GM21515 (cell line): Measurements from ENCODE around the gene POMGNT1.
"Not testable (repeated sequence)": the region's sequence is repeated elsewhere in the genome, so short reads cannot be mapped to it uniquely, and the experiment has no call there.

Source experiments
- ATAC-seq: cut with Tn5 transposase; IDR thresholded peaks from one replicate; pipeline ENCODE4 v1.9.1; 2021; ENCODE audit not compliant: unreplicated experiment

Gene POMGNT1

DNA sequence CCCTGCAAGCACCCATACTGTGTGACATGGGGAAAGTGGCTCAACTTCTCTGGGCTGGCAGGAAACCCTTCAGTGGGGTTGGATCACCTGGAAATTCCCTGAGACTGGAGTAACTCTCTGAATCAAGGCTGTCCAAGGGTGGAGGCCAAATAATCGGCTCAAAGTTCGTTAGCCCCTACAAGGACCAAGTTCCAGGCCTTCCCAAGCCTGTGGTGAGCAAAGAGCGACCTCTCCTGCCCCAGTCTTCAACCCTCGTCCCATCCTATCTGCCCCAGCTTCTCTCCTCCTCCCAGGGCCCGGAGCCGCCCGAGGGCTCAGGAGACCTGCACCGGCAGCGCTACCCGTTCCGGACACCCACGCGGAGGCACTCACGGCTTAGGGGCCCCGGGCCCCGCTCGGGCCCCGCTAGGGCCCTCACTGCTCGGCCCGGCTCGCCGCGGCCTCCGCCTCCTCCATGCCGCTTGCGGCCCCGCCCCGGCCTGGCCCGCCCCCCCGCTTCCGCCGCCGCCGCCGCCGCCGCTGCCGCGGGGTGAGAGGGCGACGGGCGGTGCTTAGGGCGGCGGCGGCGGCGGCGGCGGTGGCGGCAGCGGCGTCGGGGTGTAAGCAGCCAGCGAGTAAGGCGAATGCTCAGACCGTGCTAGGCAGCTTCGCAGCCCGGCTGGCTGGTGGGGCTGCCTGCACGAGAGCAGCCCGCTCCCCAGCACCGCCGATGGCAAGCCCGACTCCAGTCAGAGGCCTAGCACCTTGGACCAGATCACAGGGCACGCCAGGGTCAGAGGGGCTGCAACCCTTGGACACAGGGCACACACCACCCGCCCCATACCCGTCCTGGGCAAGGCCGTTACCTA, at the start of gene POMGNT1:
TSS of gene POMGNT1 (minus strand) at position 471 of the 848 bp plus-strand sequence. CDS start 613 bp downstream, outside the sequence.
- peak; percentile 91 for ATAC-seq

GRCh38 chr1:46247436-46248121, 49.3 kb upstream of the POMGNT1 start, which contains the start of gene RAD54L:
Gene RAD54L (plus strand): TSS chr1:46247763. CDS start chr1:46248406, 643 bp downstream.
- peak; percentile 89 for ATAC-seq

DNA sequence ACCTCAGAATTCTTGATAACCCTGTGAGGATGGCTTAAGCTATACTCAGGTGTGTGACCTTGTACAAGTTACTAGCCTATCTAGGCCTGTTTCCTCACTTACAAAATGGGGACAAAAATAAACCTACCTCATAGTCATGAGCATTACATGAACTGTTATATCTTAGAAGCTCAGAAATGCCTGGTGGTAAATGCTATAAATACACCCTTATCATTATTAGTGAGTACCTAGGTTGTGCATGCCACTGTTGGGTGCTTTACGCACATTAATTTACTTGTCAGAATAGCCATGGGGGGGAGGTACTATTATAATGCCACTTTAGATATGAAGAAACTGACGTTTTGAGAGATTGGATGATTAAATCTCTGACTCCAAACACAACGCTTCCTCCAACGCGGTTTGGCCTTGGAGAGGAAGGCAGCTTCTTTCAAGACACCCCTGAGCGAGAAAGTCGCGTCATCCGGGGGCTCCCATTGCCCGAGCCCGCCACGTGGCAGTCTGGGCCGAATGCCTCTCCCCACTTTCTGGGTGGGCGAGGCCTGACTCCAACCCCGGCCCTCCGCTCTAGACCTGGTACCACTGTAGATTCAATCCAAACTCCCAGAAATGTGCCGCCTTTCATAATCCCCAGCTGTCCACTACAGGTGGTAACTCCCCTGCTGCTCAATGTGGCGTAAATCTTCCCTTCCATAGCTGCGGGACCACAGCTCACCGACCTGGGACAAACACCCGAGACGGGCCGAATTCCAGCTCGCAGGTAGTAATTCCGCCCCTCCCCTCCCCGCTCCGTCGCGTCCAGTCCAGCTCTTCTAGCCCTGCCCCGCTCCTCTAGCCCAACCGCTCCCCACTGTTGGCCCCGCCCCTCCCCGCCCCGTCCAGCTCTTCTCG, 48.6 kb upstream of the POMGNT1 start:
- peak; percentile 40 for ATAC-seq

- ATAC-seq: not testable (repeated sequence)
These were observed 47.9 kb upstream of the POMGNT1 start for GRCh38 chr1:46246136-46246535.

DNA sequence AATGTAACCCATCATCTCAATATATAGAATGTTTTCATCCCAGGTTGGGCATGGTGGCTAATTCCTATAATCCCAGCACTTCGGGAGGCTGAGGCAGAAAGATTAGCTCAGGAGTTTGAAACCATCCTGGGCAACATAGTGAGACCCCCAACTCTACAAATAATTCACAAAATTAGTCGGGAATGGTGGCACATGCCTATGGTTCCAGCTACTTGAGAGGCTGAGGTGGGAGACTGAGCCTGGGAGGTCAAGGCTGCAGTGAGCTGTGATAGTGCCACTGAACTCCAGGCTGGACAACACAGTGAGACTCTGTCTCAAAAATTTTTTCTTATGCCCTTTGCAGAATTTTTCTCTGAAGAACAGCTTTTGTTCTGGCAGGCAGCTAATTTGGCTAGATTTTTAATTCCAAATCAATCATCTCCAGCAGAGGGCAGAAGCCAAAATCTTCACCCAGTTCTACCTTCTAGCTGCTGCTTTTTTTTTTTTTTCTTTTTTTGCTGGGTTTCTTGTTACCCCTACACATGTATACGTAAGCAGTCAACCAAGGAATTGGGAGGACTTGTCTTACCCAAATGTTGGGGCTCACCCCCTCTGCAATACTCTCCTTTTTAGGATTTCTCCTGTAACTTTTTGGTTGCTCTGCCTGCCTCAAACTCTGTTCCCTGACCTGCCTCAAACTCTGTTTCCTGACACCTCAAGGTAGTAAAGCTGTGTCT, 46.6 kb upstream of the POMGNT1 start:
- ATAC-seq: no peak

- ATAC-seq: not testable (repeated sequence)
These were observed 45.6 kb upstream of the POMGNT1 start for GRCh38 chr1:46243831-46244230.

GRCh38 chr1:46242918-46243317, 44.7 kb upstream of the POMGNT1 start:
- no peak for ATAC-seq

DNA sequence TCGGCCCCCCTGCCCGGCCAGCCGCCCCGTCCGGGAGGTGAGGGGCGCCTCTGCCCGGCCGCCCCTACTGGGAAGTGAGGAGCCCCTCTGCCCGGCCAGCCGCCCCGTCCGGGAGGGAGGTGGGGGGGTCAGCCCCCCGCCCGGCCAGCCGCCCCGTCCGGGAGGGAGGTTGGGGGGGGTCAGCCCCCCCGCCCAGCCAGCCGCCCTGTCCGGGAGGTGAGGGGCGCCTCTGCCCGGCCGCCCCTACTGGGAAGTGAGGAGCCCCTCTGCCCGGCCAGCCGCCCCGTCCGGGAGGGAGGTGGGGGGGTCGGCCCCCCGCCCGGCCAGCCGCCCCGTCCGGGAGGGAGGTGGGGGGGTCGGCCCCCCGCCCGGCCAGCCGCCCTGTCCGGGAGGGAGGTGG, 43.5 kb upstream of the POMGNT1 start:
- not testable (repeated sequence) for ATAC-seq

GRCh38 chr1:46238865-46239264, 40.6 kb upstream of the POMGNT1 start:
- ATAC-seq: not testable (repeated sequence)

DNA sequence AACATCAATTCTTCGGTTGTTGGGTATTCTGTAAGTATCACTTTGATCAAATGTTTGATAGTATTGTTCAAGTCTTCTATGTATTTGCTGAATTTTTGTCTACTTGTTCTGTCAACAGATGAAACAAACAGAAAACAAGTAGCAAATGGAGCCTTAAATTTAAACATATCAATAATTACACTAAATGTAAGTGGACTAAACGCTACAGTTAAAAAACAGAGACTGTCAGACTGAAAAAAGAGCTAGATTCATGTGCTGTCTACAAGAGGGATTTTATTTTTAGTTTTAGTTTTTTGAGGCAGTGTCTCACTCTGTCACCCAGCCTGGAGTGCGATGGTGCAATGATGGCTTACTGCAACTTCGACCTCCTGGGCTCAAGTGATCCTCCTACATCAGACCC, 38.6 kb upstream of the POMGNT1 start:
- no peak for ATAC-seq

DNA sequence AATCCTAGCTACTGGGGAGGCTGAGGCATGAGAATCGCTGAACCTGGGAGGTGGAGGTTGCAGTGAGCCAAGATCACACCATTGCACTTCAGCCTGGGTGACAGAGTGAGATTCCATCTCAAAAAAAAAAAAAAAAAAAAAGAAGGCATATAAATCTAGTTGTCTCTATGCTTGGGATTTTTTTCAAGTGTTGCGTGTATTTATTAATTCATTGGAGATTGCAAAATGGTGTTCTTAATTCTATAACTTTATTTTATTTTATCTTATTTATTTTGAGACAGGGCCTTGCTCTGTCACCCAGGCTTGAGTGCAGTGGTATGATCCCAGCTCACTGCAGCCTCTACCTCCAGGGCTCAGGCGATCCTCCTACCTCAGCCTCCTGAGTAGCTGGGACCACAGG, 33.0 kb upstream of the POMGNT1 start:
- ATAC-seq: not testable (repeated sequence)

DNA sequence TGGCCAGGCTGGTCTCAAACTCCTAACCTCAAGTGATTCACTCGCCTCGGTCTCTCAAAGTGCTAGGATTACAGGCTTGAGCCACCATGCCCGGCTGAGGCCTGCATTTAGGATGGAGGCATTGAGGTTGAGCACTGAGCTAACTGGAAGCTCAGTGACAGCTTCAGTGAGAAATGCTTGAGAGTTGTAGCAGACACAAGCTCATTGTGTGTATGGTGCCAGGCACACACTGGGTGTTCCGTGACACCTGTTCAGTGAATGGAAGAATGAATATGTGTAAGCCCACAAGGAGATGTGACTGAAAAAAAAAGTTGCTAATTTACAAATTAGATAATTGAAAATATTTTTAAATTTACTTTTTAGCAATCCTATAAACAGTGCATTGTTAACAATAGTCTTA, 26.7 kb upstream of the POMGNT1 start:
- no peak for ATAC-seq

DNA sequence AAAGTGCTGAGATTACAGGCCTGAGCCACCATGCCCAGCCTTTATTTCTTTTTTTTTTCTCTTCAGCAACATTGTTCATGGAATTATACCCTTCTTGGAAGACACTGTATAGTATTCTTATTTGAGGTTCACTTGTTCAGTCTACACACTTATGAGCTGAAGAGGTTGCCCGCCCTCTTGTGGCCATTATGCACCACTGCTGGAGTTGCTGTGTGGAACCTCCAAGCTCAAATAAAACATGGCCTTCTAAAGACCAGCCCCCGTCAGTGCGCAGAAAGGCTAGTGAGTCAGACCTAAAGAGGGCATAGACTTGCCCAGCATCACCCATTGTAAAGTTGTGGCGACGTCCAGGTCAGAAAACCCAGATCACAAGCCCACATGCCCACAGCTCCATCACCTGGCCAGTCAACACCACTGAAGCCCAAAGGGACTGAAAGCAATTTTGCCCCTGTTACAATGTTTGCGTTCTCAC, 25.3 kb upstream of the POMGNT1 start:
- no peak for ATAC-seq

DNA sequence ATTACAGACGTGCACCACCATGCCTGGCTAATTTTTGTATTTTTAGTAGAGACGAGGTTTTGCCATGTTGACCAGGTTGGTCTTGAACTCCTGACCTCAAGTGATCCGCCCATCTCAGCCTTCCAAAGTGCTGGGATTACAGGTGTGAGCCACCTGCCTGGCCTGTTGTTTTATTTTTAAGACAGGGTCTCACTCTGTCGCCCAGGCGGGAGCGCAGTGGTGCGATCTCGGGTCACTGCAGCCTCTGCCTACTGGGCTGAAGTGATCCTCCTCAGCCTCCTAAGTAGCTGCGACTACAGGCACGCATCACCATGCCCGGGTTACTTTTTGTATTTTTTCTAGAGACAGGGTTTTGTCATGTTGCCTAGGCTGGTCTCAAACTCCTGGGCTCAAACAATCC, 24.8 kb upstream of the POMGNT1 start:
- ATAC-seq: not testable (repeated sequence)

- no peak for ATAC-seq
These were observed 23.5 kb upstream of the POMGNT1 start for GRCh38 chr1:46221749-46222148.

GRCh38 chr1:46220808-46221207, 22.6 kb upstream of the POMGNT1 start:
- no peak for ATAC-seq

- no peak for ATAC-seq
These were observed 21.6 kb upstream of the POMGNT1 start for GRCh38 chr1:46219551-46220520.

- ATAC-seq: no peak
These were observed 20.2 kb upstream of the POMGNT1 start for GRCh38 chr1:46218443-46218842.

DNA sequence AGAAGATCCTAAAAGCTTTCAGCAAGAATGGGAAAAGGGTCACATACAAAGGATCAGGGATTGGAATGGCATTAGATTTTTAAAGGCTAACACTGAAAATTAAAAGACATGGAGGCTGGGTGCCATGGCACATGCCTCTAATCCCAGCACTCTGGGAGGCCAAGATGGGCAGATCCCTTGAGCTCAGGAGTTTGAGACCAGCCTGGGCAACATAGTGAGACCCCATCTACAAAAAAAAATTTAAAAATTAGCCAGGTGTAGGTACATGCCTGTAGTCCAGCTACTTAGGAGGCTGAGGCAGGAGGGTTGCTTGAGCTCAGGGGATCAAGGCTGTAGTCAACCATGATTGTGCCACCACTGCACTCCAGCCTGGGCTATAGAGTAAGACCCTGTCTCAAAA, 17.3 kb upstream of the POMGNT1 start:
- ATAC-seq: no peak
